WI38 (cell line): Measurements from ENCODE around the gene TTLL11.

Experiments used
- H3K4me3 ChIP-seq: 2 replicates; pipeline ENCODE4 v1.5.1; 2011; ENCODE audit warnings: low read depth, mild to moderate bottlenecking, control low read depth, low read length
- TF ChIP-seq, protein P1 (sequence below): IDR thresholded peaks from 2 replicates; pipeline ENCODE4 v1.5.1; 2012; ENCODE audit warnings: low read depth, mild to moderate bottlenecking, control low read depth, low read length

TTLL11 gene

GRCh38 chr9:122036408-122036807 is 56.7 kb downstream of the TTLL11 start:
- TF ChIP-seq, protein P1, sequence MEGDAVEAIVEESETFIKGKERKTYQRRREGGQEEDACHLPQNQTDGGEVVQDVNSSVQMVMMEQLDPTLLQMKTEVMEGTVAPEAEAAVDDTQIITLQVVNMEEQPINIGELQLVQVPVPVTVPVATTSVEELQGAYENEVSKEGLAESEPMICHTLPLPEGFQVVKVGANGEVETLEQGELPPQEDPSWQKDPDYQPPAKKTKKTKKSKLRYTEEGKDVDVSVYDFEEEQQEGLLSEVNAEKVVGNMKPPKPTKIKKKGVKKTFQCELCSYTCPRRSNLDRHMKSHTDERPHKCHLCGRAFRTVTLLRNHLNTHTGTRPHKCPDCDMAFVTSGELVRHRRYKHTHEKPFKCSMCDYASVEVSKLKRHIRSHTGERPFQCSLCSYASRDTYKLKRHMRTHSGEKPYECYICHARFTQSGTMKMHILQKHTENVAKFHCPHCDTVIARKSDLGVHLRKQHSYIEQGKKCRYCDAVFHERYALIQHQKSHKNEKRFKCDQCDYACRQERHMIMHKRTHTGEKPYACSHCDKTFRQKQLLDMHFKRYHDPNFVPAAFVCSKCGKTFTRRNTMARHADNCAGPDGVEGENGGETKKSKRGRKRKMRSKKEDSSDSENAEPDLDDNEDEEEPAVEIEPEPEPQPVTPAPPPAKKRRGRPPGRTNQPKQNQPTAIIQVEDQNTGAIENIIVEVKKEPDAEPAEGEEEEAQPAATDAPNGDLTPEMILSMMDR: no peak
- no peak overlapping the region for H3K4me3 ChIP-seq

- TF ChIP-seq, protein P1: no peak
- H3K4me3 ChIP-seq: no peak overlapping the region
Observed at GRCh38 chr9:122033775-122034373, 59.2 kb downstream of the TTLL11 start.

- H3K4me3 ChIP-seq: no peak overlapping the region
- TF ChIP-seq, protein P1: no peak
Observed at GRCh38 chr9:122032346-122032745, 60.8 kb downstream of the TTLL11 start.

DNA sequence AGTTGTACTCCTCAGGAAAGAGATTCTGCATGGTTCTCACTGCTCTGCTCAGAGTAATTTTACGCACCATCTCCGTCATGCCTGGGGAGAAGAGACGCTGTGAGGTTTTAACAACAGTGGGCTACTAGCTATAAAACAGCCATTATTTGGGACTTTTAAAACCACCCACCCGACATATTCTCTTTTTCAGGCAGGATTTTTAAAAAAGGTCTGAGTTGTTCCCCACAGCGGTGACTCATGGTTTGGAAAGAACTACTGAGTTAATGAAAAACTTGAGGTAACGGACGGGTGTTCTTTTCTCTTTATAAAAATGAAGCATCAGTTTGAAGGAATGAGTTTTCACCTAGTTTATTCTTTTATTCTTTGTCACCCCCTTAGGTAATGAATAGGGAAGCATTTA is 61.3 kb downstream of the TTLL11 start:
- TF ChIP-seq, protein P1: no peak
- no peak overlapping the region for H3K4me3 ChIP-seq

GRCh38 chr9:122031157-122031556 is 62.0 kb downstream of the TTLL11 start:
- TF ChIP-seq, protein P1: no peak
- H3K4me3 ChIP-seq: no peak overlapping the region

DNA sequence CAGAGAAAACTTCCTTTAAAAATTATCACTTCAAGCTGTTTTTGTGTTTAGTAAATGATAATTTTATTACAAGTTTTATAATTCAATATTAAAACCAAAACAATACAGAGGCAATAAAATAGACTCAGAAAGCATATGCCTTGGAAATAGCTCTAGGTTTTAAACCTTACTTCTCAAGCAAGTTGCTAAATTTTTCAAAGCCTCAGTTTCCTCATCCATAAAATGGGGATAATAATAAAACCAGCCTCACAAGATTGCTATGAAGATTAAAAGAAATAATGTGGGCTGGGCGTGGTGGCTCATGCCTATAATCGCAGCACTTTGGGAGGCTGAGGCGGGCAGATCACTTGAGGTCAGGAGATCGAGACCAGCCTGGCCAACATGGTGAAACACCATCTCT is 62.8 kb downstream of the TTLL11 start:
- TF ChIP-seq, protein P1: no peak
- no peak overlapping the region for H3K4me3 ChIP-seq

DNA sequence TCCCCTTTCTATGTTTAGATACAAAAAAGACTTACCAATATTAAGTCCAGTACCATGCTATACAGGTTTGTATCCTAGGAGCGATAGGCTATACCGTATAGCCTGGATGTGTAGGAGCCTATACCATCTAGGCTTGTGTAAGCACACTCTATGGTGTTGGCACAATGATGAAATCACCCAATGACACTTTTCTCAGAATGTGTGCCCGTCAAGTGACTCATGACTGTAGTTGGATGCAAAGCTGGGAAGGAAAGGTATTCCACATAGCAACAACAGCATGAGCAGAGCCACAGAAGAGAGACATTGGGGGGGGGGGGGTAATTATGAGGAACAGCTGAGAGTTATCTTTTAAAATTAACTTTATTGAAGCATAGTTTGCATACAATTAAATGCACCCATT is 63.2 kb downstream of the TTLL11 start:
- TF ChIP-seq, protein P1: no peak
- no peak overlapping the region for H3K4me3 ChIP-seq
